ENCODE measurements around the gene GRID2.

GRID2 gene

DNA sequence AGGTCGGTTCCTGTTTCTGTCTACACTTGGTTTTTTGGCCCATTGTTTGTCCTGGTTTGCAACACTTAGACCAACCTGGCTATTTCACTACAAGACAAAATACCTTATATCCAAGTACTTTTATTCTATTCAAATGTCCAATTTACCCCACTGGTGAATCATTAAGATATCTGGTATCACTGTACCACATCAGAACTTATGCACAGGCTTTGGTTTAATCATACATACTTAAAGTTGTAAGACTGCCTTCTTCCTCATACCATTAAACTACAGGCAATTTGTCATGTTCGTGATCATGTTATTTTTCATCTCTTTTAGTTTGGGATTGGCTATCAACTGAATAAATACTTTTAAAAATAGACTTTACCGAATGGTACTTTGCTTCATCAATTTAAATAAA is 1471.8 kb downstream of the GRID2 start:
- Histone ChIP-seq H3K4me3 (ENCODE audit: low read length) (no peak overlapping the region), H3K9me3 (ENCODE audit: control insufficient read depth, low read length) (no peaks in the 10 kb centered on the region), H3K27me3 (replicated peaks; ENCODE audit: control insufficient read depth, insufficient read depth, low read length) (peaks cover 2% of the 10 kb centered on the region), H3K9ac (ENCODE audit: low read length) (no peak overlapping the region), H3K4me1 (ENCODE audit: control insufficient read depth, insufficient read depth, low read length) (peaks cover 2% of the 10 kb centered on the region), H3K36me3 (ENCODE audit: control insufficient read depth, insufficient read depth, low read length, severe bottlenecking) (no peaks in the 10 kb centered on the region)
- no peak for DNase-seq (ENCODE audit: low read depth)

DNA sequence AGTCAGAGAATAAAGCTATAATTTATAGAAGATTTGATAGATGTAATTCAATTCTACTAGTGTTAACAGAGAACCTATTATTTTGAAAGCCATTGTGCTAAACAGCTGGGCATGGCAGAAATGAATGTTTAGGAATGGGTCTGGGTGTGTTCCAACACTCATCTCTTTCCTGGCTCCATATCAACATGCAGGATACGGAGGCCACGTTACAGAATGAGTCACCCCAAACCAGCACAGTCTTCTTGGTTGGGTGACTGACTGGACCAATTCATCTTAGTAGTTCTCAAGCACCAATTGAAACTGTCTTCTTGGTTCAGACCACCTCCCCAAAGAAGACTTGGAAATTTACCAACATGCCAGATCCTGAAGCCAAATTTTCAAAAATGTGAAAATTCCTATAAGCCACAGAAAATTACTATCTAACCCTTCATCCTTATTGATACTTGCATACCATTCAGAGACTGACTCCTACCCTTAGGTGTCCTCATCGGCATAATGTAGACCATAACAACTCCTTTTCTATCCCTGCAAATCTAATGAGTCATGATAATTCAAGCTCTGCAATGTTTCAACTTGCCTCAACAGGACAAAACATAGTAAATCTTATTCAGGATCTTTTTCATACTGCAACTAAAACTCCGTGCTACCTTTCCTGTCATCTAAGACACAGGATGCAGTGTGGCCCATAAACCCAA is 1472.8 kb downstream of the GRID2 start:
- H3K4me1 ChIP-seq (ENCODE audit: control insufficient read depth, insufficient read depth, low read length), result peaks cover 2% of the 10 kb centered on the region
- no peak overlapping the region for H3K4me3 ChIP-seq (ENCODE audit: low read length)
- DNase-seq (ENCODE audit: low read depth), result peak; percentile 4
- H3K9ac ChIP-seq (ENCODE audit: low read length), result no peak overlapping the region
- H3K27me3 ChIP-seq (replicated peaks; ENCODE audit: control insufficient read depth, insufficient read depth, low read length), result peaks cover 3% of the 10 kb centered on the region
- no peaks in the 10 kb centered on the region for H3K36me3 ChIP-seq (ENCODE audit: control insufficient read depth, insufficient read depth, low read length, severe bottlenecking)
- no peaks in the 10 kb centered on the region for H3K9me3 ChIP-seq (ENCODE audit: control insufficient read depth, low read length)

DNA sequence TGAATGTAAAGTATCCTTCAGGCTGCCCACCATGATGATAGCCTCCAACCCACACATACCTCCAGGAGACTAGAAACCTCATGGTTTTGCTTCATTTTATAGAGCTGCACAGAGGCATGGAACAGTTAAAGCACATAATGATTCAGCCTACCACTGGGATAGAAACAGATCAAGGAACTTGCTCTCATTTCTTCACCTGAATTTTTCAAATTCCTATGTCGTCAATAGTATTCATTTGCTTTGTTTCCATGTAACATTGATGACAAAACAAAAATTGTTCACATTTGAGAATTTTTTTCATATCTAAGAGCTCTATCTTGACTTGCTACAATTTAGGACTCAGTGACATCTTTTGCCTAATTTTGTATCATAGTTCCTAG is 1473.3 kb downstream of the GRID2 start:
- Histone ChIP-seq H3K27me3 (replicated peaks; ENCODE audit: control insufficient read depth, insufficient read depth, low read length) (peaks cover 3% of the 10 kb centered on the region), H3K4me1 (ENCODE audit: control insufficient read depth, insufficient read depth, low read length) (peaks cover 2% of the 10 kb centered on the region), H3K36me3 (ENCODE audit: control insufficient read depth, insufficient read depth, low read length, severe bottlenecking) (no peaks in the 10 kb centered on the region), H3K4me3 (ENCODE audit: low read length) (no peak overlapping the region), H3K9ac (ENCODE audit: low read length) (no peak overlapping the region), H3K9me3 (ENCODE audit: control insufficient read depth, low read length) (no peaks in the 10 kb centered on the region)
- DNase-seq (ENCODE audit: low read depth), result no peak

DNA sequence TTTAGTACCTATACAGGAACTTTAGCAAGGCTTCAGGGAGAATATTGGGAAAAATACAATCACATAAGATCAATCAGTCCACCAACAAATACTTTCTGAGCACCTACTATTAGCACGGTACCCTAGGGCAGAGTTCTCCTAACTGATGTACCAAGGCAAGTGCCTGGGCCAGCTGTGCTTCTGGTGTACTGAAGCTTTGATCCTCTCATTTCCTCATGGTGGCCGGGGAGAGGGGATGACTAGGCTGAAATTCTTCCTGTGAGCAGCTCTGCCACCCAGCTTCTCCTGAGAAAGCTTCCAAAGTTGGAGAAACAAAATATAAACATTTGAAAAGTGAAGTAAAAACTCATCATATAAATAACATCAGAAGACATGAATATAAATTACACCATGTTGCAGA is 1475.5 kb downstream of the GRID2 start:
- Histone ChIP-seq H3K36me3 (ENCODE audit: control insufficient read depth, insufficient read depth, low read length, severe bottlenecking) (no peaks in the 10 kb centered on the region), H3K9me3 (ENCODE audit: control insufficient read depth, low read length) (no peaks in the 10 kb centered on the region), H3K4me3 (ENCODE audit: low read length) (no peak overlapping the region), H3K27me3 (replicated peaks; ENCODE audit: control insufficient read depth, insufficient read depth, low read length) (peaks cover 3% of the 10 kb centered on the region), H3K4me1 (ENCODE audit: control insufficient read depth, insufficient read depth, low read length) (no peaks in the 10 kb centered on the region), H3K9ac (ENCODE audit: low read length) (no peak overlapping the region)
- no peak for DNase-seq (ENCODE audit: low read depth)

DNA sequence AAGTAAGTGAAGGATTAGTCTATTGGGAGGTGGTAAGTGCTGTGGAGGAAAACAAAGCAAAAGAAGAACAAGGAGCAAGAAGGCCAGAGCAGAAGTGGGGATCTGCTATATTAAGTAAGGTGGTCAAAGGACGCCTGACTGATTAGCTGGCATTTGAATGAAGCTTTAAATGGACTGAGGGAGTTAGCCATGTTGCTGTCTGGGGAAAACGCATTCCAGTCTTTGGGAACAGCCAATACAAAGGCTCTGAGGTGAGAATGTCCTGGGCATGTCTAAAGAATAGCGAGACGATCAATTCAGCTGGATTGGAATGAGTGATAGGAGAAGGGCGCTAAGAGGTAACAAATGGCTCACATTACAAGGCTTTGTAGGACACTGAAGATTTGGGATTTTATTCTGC is 1476.3 kb downstream of the GRID2 start:
- H3K4me1 ChIP-seq (ENCODE audit: control insufficient read depth, insufficient read depth, low read length), result no peaks in the 10 kb centered on the region
- no peaks in the 10 kb centered on the region for H3K36me3 ChIP-seq (ENCODE audit: control insufficient read depth, insufficient read depth, low read length, severe bottlenecking)
- no peak overlapping the region for H3K9ac ChIP-seq (ENCODE audit: low read length)
- peaks cover 7% of the 10 kb centered on the region for H3K27me3 ChIP-seq (replicated peaks; ENCODE audit: control insufficient read depth, insufficient read depth, low read length)
- H3K9me3 ChIP-seq (ENCODE audit: control insufficient read depth, low read length), result no peaks in the 10 kb centered on the region
- DNase-seq (ENCODE audit: low read depth), result no peak
- no peak overlapping the region for H3K4me3 ChIP-seq (ENCODE audit: low read length)

DNA sequence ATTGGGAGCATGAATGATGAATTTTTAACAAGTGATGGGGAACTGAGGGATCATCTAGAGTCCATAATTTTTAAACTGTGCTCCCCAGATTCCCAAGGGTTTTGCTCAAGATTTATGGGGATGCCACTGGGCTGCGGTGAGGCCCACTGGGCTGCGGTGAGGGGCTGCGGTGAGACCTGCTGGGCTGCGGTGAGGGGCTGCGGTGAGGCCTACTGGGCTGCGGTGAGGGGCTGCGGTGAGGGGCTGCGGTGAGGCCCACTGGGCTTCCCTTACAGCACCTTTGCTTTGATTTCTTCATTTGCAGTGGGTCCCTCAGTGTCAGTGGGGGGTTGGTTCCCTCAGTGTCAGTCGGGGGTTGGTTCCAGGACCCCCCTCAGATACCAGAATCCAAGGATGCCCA is 1477.4 kb downstream of the GRID2 start:
- no peak for DNase-seq (ENCODE audit: low read depth)
- Histone ChIP-seq H3K9me3 (ENCODE audit: control insufficient read depth, low read length) (no peaks in the 10 kb centered on the region), H3K9ac (ENCODE audit: low read length) (no peak overlapping the region)

DNA sequence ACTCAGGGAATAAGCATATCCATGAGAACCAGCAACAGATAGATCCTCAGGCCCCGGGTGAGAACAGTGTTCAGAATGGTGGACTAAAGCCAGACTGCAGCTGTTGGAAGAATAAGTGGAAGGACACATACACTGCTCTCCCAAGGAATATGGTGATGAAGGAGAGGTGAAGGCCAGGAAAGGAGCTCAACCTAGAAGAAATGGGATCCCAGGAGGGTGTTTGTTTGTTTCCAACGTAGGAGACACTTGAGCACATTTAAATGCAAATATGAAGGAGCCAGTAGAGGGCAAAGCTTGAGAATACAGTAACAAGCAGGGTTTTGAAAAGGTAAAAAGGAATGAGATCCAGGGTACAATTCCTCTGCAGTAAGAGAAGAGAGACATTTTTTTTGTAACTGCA is 1482.4 kb downstream of the GRID2 start:
- no peak overlapping the region for H3K4me3 ChIP-seq (ENCODE audit: low read length)
- H3K9ac ChIP-seq (ENCODE audit: low read length), result no peak overlapping the region
- H3K4me1 ChIP-seq (ENCODE audit: control insufficient read depth, insufficient read depth, low read length), result no peaks in the 10 kb centered on the region
- H3K27me3 ChIP-seq (replicated peaks; ENCODE audit: control insufficient read depth, insufficient read depth, low read length), result peaks cover 5% of the 10 kb centered on the region
- DNase-seq (ENCODE audit: low read depth), result no peak
- H3K36me3 ChIP-seq (ENCODE audit: control insufficient read depth, insufficient read depth, low read length, severe bottlenecking), result no peaks in the 10 kb centered on the region
- H3K9me3 ChIP-seq (ENCODE audit: control insufficient read depth, low read length), result no peaks in the 10 kb centered on the region

More for the DNA sequence above, 1477.4 kb downstream of the GRID2 start:
- Histone ChIP-seq H3K4me1 (ENCODE audit: control insufficient read depth, insufficient read depth, low read length) (no peaks in the 10 kb centered on the region), H3K27me3 (replicated peaks; ENCODE audit: control insufficient read depth, insufficient read depth, low read length) (peaks cover 7% of the 10 kb centered on the region), H3K36me3 (ENCODE audit: control insufficient read depth, insufficient read depth, low read length, severe bottlenecking) (no peaks in the 10 kb centered on the region), H3K4me3 (ENCODE audit: low read length) (no peak overlapping the region)

DNA sequence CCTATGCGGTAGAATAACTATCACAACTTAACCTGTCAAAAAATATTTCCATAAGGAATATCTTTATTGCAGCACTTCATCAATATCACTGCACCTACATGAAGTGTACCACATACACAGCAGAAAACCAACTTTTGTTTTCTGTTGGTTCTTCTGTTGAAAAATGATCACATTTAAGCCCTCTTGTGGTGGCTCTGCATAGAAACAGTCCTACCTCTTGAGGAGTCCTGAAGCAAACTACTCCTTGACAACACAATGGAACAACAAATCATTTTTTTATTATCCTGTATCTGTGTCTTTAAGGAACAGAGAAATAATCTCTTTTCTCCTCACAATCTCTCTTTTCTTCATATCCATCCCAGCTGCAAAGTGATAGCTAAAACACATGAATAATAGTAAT is 1484.9 kb downstream of the GRID2 start:
- Histone ChIP-seq H3K9me3 (ENCODE audit: control insufficient read depth, low read length) (no peaks in the 10 kb centered on the region), H3K9ac (ENCODE audit: low read length) (no peak overlapping the region), H3K4me3 (ENCODE audit: low read length) (no peak overlapping the region), H3K4me1 (ENCODE audit: control insufficient read depth, insufficient read depth, low read length) (no peaks in the 10 kb centered on the region), H3K36me3 (ENCODE audit: control insufficient read depth, insufficient read depth, low read length, severe bottlenecking) (no peaks in the 10 kb centered on the region), H3K27me3 (replicated peaks; ENCODE audit: control insufficient read depth, insufficient read depth, low read length) (peaks cover 16% of the 10 kb centered on the region)
- peak; percentile 34 for DNase-seq (ENCODE audit: low read depth)

DNA sequence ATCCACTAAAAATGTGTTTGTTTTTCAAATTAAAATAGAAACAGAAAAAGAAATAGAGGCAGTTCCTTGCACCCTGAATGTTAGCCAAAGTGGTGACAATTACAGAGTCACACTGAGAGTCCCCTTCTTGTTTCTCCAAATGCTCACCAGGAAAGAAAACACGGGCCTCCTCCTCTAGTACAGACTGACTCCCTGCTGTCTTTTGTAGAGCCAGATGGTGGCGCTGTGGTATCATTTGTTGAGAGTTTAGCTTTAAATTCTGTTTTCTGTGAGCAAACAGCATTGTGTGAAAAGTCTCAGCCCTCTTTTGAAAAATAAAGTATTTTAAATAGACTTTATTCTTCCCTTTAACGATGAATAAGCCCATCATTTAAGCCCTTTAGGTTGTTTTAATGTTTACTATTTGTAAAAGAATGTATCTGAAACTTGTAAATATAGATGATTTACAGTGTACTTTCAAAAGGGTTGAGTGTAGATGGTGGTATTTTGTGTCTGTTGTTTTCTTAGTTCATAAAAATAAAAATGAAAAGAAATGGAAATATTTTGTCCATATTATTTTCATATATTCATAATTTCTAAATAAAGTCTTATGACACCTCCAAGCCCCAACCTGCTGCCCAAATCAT is 1487.9 kb downstream of the GRID2 start:
- no peak overlapping the region for H3K4me3 ChIP-seq (ENCODE audit: low read length)
- H3K36me3 ChIP-seq (ENCODE audit: control insufficient read depth, insufficient read depth, low read length, severe bottlenecking), result no peaks in the 10 kb centered on the region
- no peaks in the 10 kb centered on the region for H3K9me3 ChIP-seq (ENCODE audit: control insufficient read depth, low read length)
- DNase-seq (ENCODE audit: low read depth), result peak; percentile 87
- peaks cover 26% of the 10 kb centered on the region for H3K27me3 ChIP-seq (replicated peaks; ENCODE audit: control insufficient read depth, insufficient read depth, low read length)
- no peaks in the 10 kb centered on the region for H3K4me1 ChIP-seq (ENCODE audit: control insufficient read depth, insufficient read depth, low read length)
- H3K9ac ChIP-seq (ENCODE audit: low read length), result no peak overlapping the region

DNA sequence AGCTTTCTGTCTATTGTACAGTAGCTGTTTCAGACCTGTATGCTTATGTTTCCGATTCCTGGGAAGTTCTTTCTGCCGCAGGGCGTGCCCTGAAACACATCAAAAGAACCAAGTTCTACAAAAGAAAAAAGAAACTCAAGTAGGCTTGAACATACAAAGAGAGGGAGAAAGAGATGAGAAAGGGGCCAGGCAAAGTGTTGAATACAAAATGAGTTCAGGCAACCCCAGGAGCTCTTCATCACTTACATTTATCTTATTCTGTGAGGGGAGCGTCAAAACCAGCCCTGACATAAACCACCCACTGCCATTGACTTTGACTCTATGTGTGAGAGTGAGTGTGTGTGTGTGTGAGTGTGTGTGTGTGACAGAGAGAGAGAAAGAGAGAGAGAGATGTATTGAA is 1498.3 kb downstream of the GRID2 start:
- no peaks in the 10 kb centered on the region for H3K9me3 ChIP-seq (ENCODE audit: control insufficient read depth, low read length)
- H3K27me3 ChIP-seq (replicated peaks; ENCODE audit: control insufficient read depth, insufficient read depth, low read length), result peaks cover 15% of the 10 kb centered on the region
- no peaks in the 10 kb centered on the region for H3K4me1 ChIP-seq (ENCODE audit: control insufficient read depth, insufficient read depth, low read length)
- H3K36me3 ChIP-seq (ENCODE audit: control insufficient read depth, insufficient read depth, low read length, severe bottlenecking), result no peaks in the 10 kb centered on the region
- no peak overlapping the region for H3K4me3 ChIP-seq (ENCODE audit: low read length)
- DNase-seq (ENCODE audit: low read depth), result no peak
- no peak overlapping the region for H3K9ac ChIP-seq (ENCODE audit: low read length)

DNA sequence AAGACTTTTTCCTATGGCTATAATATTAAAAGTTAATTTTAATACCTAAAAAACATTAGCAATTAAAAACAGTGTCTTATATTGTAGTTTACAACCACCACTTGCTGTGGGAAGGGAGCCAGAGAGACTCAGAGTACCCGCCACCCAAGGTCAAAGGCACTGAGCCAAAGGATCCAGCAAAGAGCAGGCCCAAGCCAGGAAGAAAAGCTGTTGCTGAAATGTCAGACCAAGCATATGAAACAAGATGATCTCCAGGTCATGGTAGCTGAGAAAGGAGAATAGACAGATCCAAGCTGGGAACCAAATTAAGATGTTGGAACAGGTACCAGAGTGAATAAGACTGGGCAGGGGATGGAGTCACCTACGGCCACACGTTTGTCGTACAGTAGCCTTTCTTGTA is 1506.0 kb downstream of the GRID2 start:
- Histone ChIP-seq H3K9ac (ENCODE audit: low read length) (no peak overlapping the region), H3K4me3 (ENCODE audit: low read length) (no peak overlapping the region), H3K36me3 (ENCODE audit: control insufficient read depth, insufficient read depth, low read length, severe bottlenecking) (no peaks in the 10 kb centered on the region), H3K27me3 (replicated peaks; ENCODE audit: control insufficient read depth, insufficient read depth, low read length) (peaks cover 24% of the 10 kb centered on the region), H3K4me1 (ENCODE audit: control insufficient read depth, insufficient read depth, low read length) (no peaks in the 10 kb centered on the region), H3K9me3 (ENCODE audit: control insufficient read depth, low read length) (no peaks in the 10 kb centered on the region)
- DNase-seq (ENCODE audit: low read depth), result no peak

Measured in adipocyte (in vitro differentiated cells).